SKM-1 (cell line): ENCODE results near the gene MALRD1.
"Not testable (repeated sequence)": the region's sequence is repeated elsewhere in the genome, so short reads cannot be mapped to it uniquely, and the experiment has no call there.

Source experiments
- DNase-seq: peaks from one replicate; lab custom pipeline; 2025; ENCODE audit not compliant: unreplicated experiment; lab: John Stamatoyannopoulos, UW

Gene MALRD1

DNA sequence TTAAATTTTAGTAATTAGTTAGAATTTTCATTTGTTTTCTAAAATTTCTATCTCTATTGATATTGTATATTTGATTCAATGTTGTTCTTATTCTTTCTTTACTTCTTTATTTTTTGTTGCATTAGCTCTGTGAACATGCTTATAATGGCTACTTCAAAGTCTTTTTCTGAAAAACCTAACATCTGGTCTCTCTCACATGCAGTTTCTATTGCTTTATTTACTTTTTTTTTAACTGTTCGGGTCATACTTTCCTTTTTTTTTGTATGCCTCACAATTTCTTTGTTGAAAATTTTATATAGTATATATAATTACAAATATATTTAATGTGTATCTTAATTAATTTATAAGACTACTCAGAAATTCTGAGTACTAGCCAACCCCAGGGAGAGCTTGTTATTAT, 715.5 kb downstream of the MALRD1 start:
- DNase-seq: no peak

- no peak for DNase-seq
Measured at GRCh38 chr10:19767876-19768275, 719.3 kb downstream of the MALRD1 start.

DNA sequence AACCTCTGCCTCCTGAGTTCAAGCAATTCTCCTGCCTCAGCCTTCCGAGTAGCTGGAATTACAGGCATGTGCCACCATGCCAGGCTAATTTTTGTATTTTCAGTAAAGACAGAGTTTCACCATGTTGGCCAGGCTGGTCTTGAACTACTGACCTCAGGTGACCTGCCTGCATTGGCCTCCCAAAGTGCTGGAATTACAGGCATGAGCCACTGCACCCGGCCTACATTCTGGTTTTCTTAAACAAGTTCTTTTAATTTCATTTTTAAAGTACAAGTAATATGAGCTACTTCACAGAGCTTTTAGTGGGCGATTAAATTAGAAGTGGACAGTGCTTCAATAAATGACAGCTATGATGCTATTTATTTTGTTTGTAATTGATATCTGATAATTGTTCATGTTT, 721.2 kb downstream of the MALRD1 start:
- not testable (repeated sequence) for DNase-seq

GRCh38 chr10:19772972-19773371, 724.4 kb downstream of the MALRD1 start:
- no peak for DNase-seq

- DNase-seq: peak; percentile 10
Measured at GRCh38 chr10:19775296-19775695, 726.7 kb downstream of the MALRD1 start.

- DNase-seq: no peak
Measured at GRCh38 chr10:19777806-19778205, 729.2 kb downstream of the MALRD1 start.

DNA sequence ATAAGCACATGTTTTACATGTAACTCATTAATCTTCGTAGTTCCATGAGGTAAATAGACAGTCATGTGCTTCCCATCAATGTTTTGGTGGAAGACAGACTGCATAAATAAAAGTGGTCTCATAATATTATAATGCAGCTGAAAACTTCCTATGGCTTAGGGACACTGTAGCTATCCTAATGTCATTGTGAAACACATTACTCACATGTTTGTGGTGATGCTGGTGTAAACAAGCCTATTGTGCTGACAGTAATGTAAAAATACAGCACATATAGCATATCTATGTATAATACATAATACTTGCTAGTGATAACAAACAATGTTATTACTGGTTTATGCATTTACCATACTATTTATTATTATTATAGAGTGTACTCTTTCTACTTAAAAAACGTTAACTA, 730.4 kb downstream of the MALRD1 start:
- DNase-seq: no peak

- DNase-seq: no peak
Measured at GRCh38 chr10:19782430-19783089, 734.0 kb downstream of the MALRD1 start.

DNA sequence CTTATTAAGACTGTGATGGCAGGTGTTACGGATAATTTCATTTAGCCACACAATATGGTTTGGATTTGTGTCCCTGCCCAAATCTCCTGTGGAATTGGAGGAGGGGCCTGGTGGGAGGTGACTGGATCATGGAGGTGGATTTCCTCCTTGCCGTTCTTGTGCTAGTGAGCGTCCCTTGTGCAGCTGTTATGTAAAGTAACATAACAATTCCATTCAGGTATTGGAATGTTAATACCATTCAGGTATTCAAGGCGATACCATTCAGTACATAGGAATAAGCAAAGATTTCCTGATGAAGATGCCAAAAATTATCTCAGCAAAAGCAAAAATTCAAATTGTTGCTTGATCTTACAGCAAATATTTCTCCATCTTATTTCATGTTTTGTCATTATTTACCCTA, 735.1 kb downstream of the MALRD1 start:
- no peak for DNase-seq
